ENCODE results near the gene KIAA1217. TPM values are rescaled to one million over a fixed set of nuclear protein-coding genes. Genes with fewer than 3 reads are reported as not detected.

KIAA1217 gene
- total and polyA plus RNA-seq, 2 of the 4 experiments (the other 2 are of a cell fraction): 3.4 to 4.4 TPM

- no CpG with 5 or more reads among the region's 5 CpGs for WGBS, 2 experiments (ENCODE audit: extremely low coverage in 2 of 2, insufficient read length in 1 of 2)
- Histone ChIP-seq H3K18ac (ENCODE audit: low read depth, low read length) (peak overlapping the region; percentile 86; the same call in 1 of the 2 replicates), H3K4me2 (ENCODE audit: low read depth, low read length) (peak overlapping the region; percentile 92), H2BK20ac (ENCODE audit: low read depth, low read length) (peak overlapping the region; percentile 0; the same call in 1 of the 2 replicates), H4K8ac (ENCODE audit: low read depth in 2 of 2, low read length in 2 of 2) (peak overlapping the region in 1 of 2 experiments; percentile 1; a peak in 2 of 4 replicates), H2BK5ac (ENCODE audit: low read depth, low read length, poor library complexity, severe bottlenecking) (peak overlapping the region; percentile 92), H3K36me3 (ENCODE audit: control insufficient read depth, insufficient read depth, low read length) (no peaks in the 10 kb centered on the region), H3K4me3 (ENCODE audit: insufficient read depth, low read depth, low read length) (peak overlapping the region; percentile 14; the same call in 1 of the 2 replicates), H3K9ac (ENCODE audit: low read depth, low read length) (peak overlapping the region; percentile 33; the same call in 1 of the 2 replicates), H3K27ac (ENCODE audit: insufficient read depth, low read length) (peak overlapping the region; percentile 15; the same call in 1 of the 2 replicates), H2AFZ (replicated peaks; ENCODE audit: low read length, poor library complexity) (no peak overlapping the region), H3K4me1 (ENCODE audit: control insufficient read depth, insufficient read depth, low read length) (peaks cover 9% of the 10 kb centered on the region), H3K23ac (ENCODE audit: low read depth, low read length) (no peak overlapping the region), H4K20me1 (ENCODE audit: insufficient read depth, low read length) (no peaks in the 10 kb centered on the region), H3K14ac (replicated peaks; ENCODE audit: low read depth, low read length) (0 out of 2 replicates have a peak overlapping the region, but pooled peaks have one; percentile 10), H2AK5ac (ENCODE audit: low read depth, low read length) (no peak overlapping the region), H3K79me1 (ENCODE audit: low read depth in 1 of 2, low read length in 2 of 2) (no peaks in the 10 kb centered on the region), H2BK120ac (ENCODE audit: low read depth, low read length) (peak overlapping the region; percentile 41; the same call in 1 of the 2 replicates), H3K9me3 (ENCODE audit: control insufficient read depth, insufficient read depth, low read length) (no peaks in the 10 kb centered on the region), H3K56ac (ENCODE audit: extremely low read depth, insufficient read depth, low read length) (peak overlapping the region; percentile 27; the same call in 1 of the 2 replicates), H3K9me1 (ENCODE audit: insufficient read depth, low read length) (peaks cover 10% of the 10 kb centered on the region; the same call in 1 of the 2 replicates), H2BK15ac (ENCODE audit: low read depth, low read length) (peak overlapping the region; percentile 5; the same call in 1 of the 3 replicates), H4K5ac (ENCODE audit: low read depth, low read length) (peak overlapping the region; percentile 17; the same call in 1 of the 2 replicates), H3K4ac (ENCODE audit: low read depth, low read length) (no peak overlapping the region), H2AK9ac (replicated peaks; ENCODE audit: low read depth, low read length, poor library complexity) (no peak overlapping the region), H3K27me3 (ENCODE audit: control insufficient read depth, insufficient read depth, low read length) (no peaks in the 10 kb centered on the region), H4K91ac (ENCODE audit: insufficient read depth, low read depth, low read length) (no peak overlapping the region)
- dilution Hi-C loops (cut with HindIII; ENCODE audit: low sequenced_read_pairs, unreplicated experiment) (no loop called here), intact Hi-C loops (cut with micrococcal nuclease) (loop anchor here (2.0 kb wide), 1 partner anchor 15 kb away; no protein-coding TSS in a partner anchor), in situ Hi-C loops (cut with MboI; ENCODE audit: low sequenced_read_pairs) (no loop called here)
- no TSS peak for BruUV-seq (replicated peaks)
- ChIA-PET POLR2A (ENCODE audit: unreplicated experiment) (interaction anchor here (0.6 kb wide), 1 partner anchor 330 kb away, joined by 5 read pairs; no protein-coding TSS in a partner anchor), CTCF (no interaction called here)
- DNase-seq: peak; percentile 64
- TF ChIP-seq POLR2A (IDR thresholded peaks at IDR 0.05; ENCODE audit: low read depth, low read length) (no peak), CEBPB (IDR thresholded peaks at IDR 0.05; ENCODE audit: low read depth, low read length) (no peak), ELK1 (IDR thresholded peaks at IDR 0.05; ENCODE audit: borderline replicate concordance, low read depth, low read length) (no peak), MXI1 (IDR thresholded peaks at IDR 0.05; ENCODE audit: borderline replicate concordance, low read depth, low read length) (0 out of 2 replicates have a peak, but pooled peaks have one; percentile 35), USF2 (IDR thresholded peaks at IDR 0.05; ENCODE audit: low read depth, low read length) (peak; percentile 64), BHLHE40 (IDR thresholded peaks at IDR 0.05; ENCODE audit: low read depth, low read length) (peak; percentile 74)
- peak; percentile 24; the same call in 1 of the 2 replicates for ATAC-seq (ENCODE audit: low read depth)
Measured at GRCh38 chr10:24449321-24449740, 240.4 kb downstream of the KIAA1217 start.
